SHP77 (cell line): ENCODE results near the gene ATF3.
"Not testable (repeated sequence)": the region's sequence is repeated elsewhere in the genome, so short reads cannot be mapped to it uniquely, and the experiment has no call there.

Experiments
- DNase-seq, 2 experiments: peaks; one replicate each; lab custom pipeline; 2025; lab: John Stamatoyannopoulos, UW

Gene ATF3

DNA sequence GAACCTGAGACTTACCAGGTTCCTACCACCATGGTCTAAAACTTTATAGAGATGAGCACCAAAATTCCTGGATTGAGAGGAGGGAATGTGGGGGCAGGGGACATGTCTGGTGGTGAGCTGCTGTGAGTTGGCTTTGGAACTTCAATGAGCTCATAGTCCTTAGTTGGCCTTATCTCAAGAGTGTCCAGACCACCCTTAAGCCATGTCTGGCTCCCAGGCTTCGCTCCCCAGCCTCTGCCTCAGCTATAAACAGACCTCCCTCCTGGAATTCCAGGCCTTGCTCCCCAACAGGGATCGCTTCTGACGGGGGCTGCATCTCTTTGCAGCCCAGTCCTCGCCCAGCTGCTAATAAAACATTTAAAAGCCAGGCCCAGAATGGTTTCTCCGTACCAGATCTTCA lies 19.5 kb downstream of the ATF3 start:
- no peak for DNase-seq

DNA sequence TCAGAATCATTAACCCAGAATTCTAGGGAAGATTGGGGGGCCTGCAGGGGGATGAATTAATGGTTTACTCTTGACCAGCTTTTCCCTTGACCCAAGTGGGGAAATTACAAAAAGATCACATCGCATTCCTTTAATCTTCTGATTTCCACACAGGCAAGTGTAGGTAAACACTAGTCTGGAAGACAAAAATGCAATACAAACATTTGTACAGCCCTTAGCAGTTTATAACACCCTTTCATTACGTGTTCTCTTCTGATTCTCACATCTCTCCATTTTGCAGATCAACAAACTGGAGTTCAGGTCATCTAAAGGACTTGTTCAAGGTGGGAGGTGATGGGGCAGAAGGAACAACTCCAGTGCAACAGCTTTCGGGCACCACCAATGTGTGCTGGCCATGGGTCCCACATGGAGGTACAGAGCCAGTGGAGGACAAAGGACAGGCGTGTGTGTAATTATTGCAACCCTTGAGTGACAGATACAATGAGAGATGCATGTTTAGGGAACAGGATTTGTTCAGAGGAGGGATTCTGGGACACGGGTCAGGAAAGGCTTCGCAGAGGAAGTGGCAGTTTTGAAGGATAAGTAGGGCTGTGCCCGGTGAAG lies 20.4 kb downstream of the ATF3 start:
- no peak for DNase-seq

DNA sequence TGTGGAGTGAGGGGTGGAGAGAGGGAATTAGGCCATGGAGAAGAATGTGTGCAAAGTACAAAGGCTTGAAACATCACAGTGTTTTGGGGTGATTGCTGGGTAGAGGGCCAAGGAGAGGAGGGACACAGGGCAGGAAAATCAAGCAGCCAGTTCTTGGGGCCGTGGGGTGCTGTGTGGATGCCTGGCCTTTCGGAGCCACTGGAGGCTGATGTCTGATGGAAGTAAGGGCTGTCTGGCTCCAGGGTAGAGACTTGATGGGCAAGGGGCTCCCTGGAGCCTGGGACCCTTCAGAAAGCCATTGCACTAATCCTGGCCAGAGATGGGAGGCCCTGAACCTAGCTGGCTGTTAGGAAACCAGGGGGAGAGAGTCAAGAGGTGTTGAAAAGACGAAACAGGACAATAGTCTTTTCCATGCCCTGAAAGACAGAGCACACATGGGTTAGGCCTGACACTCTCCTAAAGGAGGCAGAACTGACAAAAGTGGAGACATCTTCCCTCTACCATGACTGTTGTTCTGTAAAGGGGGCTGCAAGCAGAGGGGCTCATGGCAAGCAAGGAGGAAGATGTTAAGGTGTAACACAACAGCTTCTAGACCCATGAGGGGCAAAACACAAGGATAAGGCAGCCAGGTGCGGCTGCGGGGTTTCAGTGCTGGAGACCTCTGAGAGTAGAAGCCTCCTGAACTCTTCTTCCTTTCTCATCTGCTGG lies 21.0 kb downstream of the ATF3 start:
- no peak for DNase-seq

DNA sequence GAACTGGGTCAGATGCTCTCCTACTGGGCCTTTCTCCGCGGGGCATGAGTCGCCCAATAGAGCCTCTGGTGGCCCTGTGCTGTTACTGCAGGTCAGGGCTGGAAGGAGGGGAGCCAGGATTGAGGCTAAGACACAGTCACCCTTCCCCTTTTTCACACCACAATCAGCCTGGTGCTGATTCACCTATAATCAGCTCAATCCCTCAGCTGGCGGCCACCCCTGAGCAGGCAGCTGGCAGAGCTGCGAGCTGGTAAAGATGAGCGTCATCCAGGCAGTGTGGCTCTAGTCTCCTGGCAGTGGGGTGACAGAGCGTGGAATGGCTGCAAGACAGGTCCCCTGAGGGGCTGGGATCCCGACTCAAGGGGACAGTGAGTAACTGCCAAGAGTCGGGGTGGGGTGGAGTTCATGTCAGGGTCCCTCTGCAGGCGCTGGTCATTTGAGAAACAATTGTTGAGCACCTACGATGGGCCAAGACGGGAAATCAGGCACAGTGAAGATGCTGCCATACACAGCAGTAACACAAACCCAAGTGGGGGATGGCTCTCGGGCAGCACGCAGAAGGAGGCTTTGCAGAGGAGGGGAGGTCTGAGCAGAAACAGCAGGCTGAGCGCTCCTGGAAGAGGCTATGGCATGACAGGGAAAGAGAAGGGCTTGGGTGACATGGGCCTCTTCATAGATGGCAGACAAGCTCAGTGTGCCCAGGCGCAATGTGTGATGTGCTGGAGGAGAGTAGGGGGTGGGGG lies 21.8 kb downstream of the ATF3 start:
- DNase-seq: peak; percentile 47 to 52

DNA sequence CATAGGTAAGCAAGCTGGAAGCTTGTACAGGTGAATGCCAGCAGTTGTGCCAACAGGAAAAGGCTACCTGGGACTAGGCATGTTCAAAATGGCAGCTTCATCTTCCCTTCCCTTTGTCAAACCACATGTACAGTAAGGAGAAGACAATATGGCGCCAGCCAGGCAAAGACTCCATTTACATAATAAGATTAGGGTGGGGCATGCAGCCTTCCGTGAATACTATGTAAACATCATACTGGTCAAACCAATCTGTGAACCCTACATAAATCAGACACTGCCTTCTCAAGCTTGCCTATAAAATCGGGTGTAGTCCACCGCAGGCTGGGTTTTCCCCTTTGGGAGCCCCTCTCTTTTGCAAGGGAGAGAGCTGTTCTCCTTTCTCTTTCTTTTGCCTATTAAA lies 24.6 kb downstream of the ATF3 start:
- no peak for DNase-seq

GRCh38 chr1:212634252-212634651 lies 25.7 kb downstream of the ATF3 start:
- DNase-seq: no peak

GRCh38 chr1:212635141-212635631 lies 26.6 kb downstream of the ATF3 start:
- DNase-seq: no peak

DNA sequence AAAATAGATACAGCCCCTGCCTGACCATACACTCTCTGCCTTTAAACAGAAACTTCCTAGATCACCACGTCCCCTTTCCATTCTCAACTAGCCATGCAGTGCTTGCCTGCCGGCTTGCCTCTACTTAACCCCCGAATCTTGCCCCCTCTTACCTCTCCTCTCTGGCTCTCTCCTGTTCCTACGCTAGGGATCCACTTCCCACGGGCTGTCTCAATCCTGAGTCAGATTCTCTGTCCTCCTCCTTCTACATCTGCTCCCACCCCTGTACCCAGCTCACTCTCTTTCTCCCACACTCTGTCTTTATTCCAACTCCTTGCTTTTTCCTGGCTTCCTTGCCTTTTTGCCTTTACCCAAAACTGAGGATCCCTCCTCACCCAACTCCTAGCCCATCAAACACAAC lies 29.3 kb downstream of the ATF3 start:
- DNase-seq: no peak

DNA sequence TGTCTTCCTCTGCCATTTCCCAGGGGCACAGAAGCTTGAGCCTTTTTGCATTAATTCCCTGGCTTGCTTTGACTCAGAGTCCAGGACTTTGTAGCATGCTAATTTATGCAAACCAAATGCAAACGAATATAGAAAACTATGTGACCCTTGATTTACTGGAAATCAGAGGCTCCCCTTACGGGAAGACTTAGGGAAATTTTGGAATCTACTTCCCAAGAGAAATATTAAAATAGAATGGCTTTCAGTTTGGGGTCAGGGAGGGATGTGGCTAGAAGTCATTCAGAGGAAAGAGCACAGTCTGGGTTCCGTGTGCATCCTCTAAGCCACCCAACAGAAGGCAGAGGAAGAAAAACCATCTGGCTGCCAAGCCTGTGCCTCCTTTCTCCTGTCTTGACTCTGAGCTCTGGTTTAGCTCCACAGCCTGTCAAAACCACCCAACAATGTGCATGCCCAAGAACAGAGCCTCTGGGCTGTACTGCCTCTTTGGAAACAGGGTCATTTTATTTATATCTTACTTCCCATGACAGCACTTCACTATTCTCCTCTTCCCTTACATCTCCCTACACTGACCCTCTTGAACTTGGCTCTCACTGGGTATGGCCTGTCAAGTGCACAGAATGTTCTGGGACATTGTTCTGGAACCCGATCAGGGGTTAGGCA lies 30.1 kb downstream of the ATF3 start:
- no peak for DNase-seq

DNA sequence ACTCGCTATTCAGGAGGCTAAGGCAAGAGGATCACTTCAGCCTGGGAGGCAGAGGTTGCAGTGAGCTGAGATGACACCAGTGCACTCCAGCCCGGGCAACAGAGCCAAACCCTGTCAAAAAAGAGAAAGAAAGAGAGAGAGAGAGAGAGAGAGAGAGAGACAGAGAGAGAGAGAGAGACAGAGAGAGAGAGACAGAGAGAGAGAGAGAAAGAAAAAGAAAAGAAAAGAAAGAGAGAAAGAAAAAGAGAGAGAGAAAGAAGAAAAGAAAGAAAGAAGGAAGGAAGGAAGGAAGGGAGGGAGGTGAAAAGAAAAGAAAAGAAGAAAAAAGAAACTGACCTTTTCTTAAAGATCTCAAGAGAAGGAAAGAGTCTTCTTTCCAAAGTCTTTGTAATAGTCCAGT lies 31.0 kb downstream of the ATF3 start:
- DNase-seq: not testable (repeated sequence)

- no peak for DNase-seq
These were observed 31.8 kb downstream of the ATF3 start for GRCh38 chr1:212640223-212640878.

DNA sequence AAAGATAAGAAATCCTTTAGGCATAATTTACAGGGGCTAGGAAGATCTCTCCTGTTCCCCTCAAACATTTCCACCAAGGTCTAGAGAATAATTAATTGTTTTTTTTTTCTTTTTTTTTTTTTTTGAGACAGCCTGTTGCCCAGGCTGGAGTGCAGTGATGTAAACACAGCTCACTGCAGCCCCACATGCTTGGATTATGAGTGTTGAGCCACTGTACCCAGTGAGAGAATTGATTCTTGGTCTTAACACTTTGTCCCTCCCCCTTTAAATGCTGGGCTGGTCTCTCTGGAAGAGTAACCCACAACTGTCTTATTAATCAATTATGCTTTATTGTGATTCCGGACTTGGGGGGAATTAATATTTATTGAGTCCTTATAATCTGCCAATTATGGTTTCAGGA lies 33.4 kb downstream of the ATF3 start:
- DNase-seq: no peak

DNA sequence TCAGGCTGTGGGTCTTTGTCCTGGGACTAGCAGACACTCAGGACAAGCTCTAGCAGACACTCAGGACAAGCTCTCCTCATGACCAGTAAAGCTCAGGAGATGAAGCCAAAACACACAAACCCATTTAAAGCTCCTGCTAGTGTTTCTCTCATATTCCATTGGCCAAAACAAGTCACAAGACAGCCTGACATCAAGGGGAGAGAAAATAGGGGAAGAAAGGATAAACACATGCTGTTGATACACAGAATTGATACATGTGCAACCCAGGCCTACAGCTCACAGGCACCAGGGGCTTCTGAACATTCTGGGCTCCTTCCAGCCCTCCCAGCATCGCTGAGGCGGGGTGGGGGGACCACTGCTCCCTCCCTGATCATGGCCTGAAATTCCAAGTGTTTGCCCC lies 35.3 kb downstream of the ATF3 start:
- DNase-seq: no peak

DNA sequence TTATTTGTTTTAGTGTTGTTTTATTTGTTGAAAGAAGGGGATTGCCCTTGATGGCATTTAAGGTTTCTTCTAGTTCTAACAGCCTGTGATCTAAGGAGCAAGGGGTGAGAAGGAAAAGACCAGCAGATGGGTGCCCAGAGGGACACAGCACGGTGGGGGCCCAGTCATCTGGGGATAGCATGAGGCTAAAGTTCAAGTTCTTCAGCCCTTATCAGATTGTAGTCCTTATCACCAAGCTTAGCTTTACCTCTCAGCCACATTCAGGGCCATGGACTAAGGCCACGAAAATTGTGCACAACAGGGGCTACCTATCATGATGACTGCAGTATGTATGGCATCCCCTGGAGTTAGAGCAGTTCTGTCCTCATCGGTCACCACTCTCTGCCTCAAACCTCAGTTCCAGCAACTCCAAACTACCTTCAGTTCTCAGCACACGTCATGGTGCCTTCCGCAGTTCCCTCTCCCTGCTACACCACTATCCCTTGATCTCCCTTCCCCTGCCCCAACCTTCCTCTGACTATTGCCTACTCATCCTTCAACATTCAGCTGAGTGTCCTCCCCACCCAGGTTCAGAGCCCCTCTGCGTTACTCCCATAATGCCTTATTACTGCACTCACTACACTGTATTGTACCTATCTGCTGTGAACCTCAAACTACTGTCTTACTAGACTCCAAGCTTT lies 36.4 kb downstream of the ATF3 start:
- DNase-seq: no peak

GRCh38 chr1:212645546-212646543 lies 37.3 kb downstream of the ATF3 start:
- DNase-seq: no peak

DNA sequence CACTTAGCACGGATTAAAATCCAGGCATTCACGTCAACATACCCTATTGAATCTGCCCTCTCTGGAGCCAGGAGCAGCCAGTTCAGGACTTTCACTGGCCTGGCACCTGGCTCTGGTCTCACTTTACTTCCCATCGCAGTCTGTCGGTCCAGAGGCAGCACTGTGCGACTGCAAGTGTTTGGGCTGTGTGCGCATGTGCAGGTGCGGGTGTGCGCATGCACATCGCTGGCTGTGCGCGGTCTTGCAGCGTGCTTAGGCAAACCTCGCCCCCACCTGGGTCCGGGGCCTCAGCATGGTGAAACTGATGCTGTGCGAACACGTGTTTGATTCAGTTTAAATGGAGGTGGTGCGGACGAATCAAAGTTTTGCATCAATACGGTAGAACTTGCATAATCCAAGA lies 38.0 kb downstream of the ATF3 start:
- no peak for DNase-seq

DNA sequence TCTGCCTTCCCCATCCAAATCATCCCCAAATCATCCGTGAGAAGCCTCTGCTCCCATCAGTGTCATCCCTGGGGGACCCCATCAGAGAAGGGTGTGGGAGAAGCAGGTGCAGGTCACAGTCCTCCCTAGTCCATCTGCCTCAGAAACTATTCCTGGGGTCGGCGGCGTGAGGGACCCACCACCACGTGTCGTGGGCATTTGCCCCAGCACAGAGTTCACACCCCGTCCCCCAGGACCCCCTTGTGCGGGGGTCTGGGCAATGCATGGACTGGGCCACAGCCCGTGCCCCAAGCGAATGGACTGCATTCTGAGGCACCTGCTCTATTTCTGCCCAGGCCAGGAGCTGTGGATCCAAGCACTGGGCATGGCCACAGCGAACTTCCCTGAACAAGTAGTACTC lies 38.4 kb downstream of the ATF3 start:
- no peak for DNase-seq

DNA sequence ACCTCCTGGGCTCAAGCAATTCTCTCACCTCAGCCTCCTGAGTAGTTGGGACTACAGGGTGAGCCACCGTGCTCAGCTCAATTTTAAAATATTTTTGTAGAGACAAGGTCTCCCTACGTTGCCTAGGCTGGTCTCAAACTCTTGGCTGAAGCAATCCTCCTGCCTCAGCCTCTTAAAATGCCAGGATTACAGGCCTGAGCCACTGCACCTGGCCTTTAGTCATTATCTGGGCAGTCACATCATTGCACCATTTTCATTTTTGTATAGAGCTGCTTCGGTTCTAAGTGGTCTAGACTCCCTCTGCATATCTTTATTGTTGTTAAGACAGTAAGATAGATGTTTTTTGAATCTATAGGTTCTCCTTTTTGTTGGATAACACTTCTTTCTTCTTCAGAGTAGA lies 39.9 kb downstream of the ATF3 start:
- DNase-seq: no peak

DNA sequence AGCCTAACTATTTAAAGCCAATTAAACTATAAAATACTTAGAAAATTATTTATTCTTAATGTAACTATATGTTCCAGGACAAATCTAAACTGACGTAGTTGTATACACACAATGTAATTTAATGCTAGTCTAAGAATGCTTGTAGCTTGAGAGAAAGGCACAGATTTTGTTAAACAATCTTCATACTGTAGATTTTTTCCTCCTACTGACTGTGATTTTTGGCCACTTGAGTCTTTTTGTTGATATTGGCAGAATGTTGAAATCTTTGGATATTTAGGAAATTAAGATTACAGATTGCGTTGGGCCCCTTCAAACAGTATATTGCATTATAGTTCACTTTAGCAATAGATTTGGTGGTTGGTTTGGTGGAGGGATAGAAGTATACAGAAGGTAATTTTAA lies 40.5 kb downstream of the ATF3 start:
- DNase-seq: no peak

GRCh38 chr1:212650228-212650627 lies 41.7 kb downstream of the ATF3 start:
- DNase-seq: no peak
